IPS-18c (cell line): ENCODE data around the gene S100A8.

Experiments used
- H3K4me3 ChIP-seq: 2 replicates; pipeline ENCODE4 v1.7.0; 2013; ENCODE audit warnings: low read depth, mild to moderate bottlenecking, low read length, moderate library complexity; ENCODE audit not compliant: insufficient read depth
- H3K9me3 ChIP-seq: one replicate; pipeline ENCODE4 v1.6.1; 2013; ENCODE audit warnings: mild to moderate bottlenecking, low read length, moderate library complexity; ENCODE audit not compliant: control insufficient read depth, insufficient read depth

The S100A8 gene

DNA sequence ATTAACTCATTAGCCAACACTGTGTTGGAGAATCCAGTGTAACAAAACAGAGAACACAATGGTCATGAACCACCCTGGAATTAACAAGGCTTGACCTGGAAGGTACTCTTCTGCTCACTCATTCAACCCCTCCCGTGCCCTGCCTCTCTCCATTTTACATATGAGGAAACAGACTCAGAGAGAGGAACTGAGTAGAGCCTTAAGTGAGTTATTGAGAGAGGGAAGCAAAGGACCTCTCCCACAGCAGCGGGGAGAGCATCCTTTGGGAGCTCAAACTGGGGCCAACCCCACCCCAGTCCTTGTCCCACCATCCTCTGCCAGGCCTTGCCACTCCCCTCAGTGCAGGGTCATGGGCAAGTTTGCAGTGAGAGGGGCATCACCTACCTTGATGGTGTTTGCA, 16.8 kb downstream of the S100A8 start:
- Histone ChIP-seq H3K9me3 (no peaks in the 10 kb centered on the region), H3K4me3 (no peak overlapping the region)

- H3K9me3 ChIP-seq: no peaks in the 10 kb centered on the region
Measured at GRCh38 chr1:153372571-153372970, 18.3 kb downstream of the S100A8 start.

GRCh38 chr1:153371231-153371630, 19.6 kb downstream of the S100A8 start:
- H3K4me3 ChIP-seq: no peak overlapping the region
- peaks cover 2% of the 10 kb centered on the region for H3K9me3 ChIP-seq

More at GRCh38 chr1:153372571-153372970, 18.3 kb downstream of the S100A8 start:
- no peak overlapping the region for H3K4me3 ChIP-seq

GRCh38 chr1:153370146-153370545, 20.7 kb downstream of the S100A8 start:
- peaks cover 2% of the 10 kb centered on the region for H3K9me3 ChIP-seq

DNA sequence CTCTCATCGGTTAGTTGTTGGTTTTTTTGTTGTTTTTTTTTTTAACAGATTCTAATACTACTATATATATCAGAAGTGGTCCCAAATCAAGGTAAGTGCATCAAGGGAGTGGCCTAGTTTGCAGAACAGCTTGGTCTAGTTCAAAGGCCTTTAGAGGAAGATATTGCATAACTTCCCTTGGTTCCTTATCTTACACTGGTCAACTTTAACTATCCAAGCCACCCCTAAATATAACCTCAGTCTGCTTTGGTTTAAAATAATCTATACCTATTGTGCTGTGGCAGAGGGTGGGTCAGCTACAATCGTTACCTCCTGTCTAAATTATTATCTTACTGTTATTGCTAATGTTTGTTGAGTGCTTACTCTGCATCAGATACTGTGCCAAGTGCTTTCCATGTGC, 22.4 kb downstream of the S100A8 start:
- no peak overlapping the region for H3K4me3 ChIP-seq

More at GRCh38 chr1:153370146-153370545, 20.7 kb downstream of the S100A8 start:
- H3K4me3 ChIP-seq: no peak overlapping the region

DNA sequence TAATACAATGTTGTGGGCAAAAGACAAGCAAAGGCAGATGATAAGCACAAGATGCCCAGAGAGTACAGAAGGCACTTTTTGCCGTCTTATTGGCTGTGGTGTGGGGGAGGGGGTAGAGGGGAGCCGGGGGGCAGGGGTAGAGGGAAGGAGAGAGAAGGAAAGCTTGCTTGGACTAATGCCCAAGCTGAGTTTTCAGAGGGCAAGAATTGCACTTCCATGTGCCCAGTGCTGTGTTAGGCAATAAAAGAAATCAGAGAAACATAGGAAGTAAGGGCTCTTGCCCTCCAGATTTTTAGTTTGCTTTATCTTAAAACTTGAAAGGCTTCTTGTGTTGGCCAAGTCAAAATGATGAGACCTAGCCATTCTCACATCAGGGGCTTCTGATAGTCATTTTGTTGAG, 23.8 kb downstream of the S100A8 start:
- Histone ChIP-seq H3K9me3 (peaks cover 2% of the 10 kb centered on the region), H3K4me3 (no peak overlapping the region)

More for the DNA sequence above, 22.4 kb downstream of the S100A8 start:
- peaks cover 2% of the 10 kb centered on the region for H3K9me3 ChIP-seq

DNA sequence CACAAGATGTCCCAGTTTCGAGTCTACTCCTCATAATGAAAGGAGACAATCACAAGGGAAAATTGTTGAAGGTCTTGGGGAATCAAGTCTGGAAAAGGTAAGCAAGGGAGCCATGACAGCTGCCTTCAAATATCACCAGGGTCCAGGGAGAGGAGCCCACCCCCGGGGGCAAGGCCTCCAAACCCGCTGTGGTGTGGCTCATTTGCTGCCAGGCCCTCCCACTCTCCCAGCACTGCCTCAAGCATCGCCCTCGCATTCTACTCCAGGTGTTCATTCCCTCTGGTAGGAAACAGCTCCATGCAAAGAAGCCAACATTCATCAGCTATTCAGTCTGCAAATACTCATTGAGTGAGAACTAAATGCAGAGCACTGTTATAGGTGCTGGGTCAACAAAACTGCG, 24.6 kb downstream of the S100A8 start:
- H3K9me3 ChIP-seq: peaks cover 2% of the 10 kb centered on the region

GRCh38 chr1:153365696-153366095, 25.2 kb downstream of the S100A8 start:
- peaks cover 2% of the 10 kb centered on the region for H3K9me3 ChIP-seq
- H3K4me3 ChIP-seq: no peak overlapping the region

More for the DNA sequence above, 24.6 kb downstream of the S100A8 start:
- no peak overlapping the region for H3K4me3 ChIP-seq

DNA sequence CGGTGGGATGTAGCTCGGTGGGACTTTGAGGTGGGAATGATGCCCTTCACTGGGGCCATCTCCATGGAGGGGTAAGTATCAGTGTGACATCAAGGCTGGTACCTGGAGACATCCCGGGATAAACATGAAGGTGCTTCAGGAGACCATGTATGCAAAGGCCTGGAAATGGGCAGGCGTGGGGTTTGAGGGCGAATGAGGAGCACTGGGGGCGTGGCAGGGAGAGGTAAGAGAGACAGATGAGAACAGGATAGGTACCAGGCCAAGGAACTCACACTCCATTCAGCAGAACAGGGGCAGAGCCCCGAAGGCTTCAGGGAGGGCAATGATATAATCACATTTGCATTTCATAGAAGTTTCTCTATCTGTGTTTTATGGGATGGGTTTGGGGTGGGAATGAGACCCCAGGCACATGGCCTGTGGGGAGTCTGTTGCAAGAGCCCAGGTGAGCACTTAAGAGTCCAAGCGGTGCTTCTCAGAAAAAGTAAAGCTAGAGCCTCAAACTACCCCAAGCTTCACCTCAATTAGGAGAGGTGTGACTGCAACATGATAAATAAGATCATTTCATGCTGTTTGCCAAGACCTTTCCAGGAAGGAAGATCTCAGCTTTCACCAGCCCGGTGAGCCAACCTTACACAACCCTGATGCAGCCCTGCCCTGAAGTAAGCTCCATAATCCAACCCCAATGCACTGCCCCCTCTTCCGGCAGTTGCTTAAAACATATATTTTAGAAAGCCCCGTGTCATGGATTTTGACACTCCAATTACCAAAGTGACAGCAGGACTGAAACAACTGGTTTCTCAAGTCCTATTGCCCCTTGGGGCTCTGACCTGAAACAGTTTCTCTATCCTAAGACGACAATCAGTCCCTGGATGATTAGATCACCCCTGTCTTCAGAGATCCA, 25.9 kb downstream of the S100A8 start:
- Histone ChIP-seq H3K4me3 (no peak overlapping the region), H3K9me3 (peaks cover 2% of the 10 kb centered on the region)

DNA sequence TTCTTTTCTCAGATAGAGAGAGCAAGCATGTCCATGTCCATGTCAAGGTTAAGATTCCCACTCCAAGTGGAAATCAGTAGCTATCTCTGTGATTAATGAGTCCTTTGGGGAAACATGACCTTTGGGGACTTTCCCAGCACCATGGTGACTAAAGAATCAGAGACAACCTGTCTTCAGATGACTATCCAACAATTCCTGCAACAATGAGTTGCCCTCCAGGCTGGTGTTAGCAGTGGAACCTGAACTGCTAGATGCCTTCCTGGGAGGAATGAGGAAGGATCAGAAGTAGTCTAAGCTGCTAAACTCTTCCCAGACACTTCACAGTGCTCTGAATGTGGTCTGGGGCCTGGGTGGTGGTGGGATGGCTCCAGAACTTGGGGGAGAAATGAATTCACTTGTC, 26.7 kb downstream of the S100A8 start:
- Histone ChIP-seq H3K4me3 (no peak overlapping the region), H3K9me3 (peaks cover 2% of the 10 kb centered on the region)

DNA sequence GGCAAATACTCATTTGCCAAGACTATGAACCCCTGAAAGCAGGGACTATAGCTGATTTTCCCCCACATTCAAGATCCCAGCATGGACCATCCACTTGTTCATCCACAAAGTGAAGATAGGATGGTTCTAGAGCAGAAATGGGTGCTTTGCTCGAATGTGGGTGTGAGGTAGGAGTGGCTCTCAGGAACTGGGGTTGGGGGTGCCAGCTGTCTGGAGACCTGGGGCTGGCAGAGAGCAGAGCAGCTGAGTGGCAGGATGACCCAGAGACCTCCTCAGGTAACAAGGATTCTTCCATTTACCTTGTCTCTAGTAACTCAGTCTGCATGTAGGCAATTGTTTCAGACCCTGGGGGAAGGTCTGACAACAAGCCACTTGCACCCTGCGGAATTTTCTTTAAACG, 27.2 kb downstream of the S100A8 start:
- H3K9me3 ChIP-seq: peaks cover 2% of the 10 kb centered on the region
- H3K4me3 ChIP-seq: no peak overlapping the region

DNA sequence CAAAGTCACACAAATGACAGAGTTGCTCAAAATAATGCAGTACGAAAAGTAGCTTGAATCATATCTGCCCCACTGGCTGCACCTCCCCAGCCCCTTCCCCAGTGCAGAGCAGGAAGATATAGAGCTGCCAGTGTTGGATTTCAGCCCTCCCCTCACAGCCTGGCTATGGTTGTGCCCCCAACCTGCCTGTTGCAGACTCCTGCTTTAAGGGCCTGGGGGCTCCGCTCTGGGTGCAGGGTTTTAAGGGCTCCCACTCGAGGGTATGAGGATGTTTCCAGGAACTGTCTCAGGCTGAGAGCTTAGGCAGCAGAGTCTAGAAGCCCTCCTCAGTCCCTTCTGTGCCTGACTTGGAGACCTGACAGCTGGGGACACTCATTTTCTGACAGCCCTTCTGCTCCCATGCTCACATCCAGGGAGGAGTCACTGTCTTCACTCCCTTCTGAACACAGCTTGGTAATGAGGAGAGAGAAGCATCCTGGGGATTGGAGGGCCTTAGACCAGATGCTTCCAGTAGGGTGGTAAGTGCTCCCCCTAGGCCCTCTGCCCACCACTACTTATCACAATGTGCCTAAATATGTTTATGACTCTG, 28.6 kb downstream of the S100A8 start:
- Histone ChIP-seq H3K9me3 (peaks cover under 1% of the 10 kb centered on the region), H3K4me3 (no peak overlapping the region)

DNA sequence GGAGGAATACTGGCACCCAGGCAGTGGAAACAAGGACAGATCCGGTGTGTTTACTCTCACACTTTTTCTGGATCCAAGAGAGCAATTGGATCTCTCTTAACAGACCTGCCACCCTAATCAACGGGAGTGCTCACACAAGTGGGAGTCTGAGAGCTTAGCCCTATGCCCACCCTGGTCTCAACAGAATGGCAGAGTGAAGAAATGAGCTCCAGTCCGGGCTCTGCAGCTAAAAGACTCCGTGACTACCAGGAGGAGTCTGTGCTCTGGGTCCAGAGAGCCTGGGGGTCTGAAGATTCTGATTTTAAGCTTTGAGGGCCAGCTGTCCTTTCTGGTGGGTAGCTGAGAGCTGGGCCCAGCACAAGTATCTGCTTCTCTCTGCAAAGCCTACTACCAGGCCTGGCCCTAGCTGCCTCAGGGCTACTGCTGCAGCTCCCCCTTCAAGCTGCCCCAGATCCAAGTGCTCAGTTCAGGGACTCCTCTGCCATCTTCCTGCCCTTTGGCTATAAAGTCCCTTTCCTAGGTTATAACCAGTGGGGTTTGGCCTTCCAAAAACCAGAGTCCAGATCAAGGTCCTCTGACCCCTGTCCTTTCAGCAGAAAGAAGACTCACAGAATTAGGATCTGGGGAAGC, 29.3 kb downstream of the S100A8 start:
- H3K9me3 ChIP-seq: no peaks in the 10 kb centered on the region
- H3K4me3 ChIP-seq: no peak overlapping the region

DNA sequence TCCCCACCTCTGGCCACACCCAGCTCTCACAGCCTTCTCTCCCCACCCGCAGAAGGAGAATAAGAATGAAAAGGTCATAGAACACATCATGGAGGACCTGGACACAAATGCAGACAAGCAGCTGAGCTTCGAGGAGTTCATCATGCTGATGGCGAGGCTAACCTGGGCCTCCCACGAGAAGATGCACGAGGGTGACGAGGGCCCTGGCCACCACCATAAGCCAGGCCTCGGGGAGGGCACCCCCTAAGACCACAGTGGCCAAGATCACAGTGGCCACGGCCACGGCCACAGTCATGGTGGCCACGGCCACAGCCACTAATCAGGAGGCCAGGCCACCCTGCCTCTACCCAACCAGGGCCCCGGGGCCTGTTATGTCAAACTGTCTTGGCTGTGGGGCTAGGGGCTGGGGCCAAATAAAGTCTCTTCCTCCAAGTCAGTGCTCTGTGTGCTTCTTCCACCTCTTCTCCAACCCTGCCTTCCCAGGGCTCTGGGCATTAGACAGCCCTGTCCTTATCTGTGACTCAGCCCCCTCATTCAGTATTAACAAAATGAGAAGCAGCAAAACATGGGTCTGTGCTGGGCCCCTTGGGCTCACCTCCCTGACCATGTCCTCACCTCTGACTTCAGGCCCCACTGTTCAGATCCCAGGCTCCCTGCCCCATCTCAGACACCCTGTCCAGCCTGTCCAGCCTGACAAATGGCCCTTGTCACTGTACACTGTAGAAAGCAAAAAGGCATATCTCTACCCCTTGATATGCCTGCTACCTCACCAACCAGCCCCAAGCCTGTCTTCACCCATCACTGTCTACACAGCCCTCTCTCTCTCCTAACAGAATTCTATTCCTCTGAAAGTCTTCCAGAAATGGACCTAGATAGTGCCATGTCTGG, 30.0 kb downstream of the S100A8 start:
- Histone ChIP-seq H3K9me3 (no peaks in the 10 kb centered on the region), H3K4me3 (no peak overlapping the region)

GRCh38 chr1:153360190-153360589, 30.7 kb downstream of the S100A8 start:
- H3K4me3 ChIP-seq: no peak overlapping the region
- no peaks in the 10 kb centered on the region for H3K9me3 ChIP-seq

DNA sequence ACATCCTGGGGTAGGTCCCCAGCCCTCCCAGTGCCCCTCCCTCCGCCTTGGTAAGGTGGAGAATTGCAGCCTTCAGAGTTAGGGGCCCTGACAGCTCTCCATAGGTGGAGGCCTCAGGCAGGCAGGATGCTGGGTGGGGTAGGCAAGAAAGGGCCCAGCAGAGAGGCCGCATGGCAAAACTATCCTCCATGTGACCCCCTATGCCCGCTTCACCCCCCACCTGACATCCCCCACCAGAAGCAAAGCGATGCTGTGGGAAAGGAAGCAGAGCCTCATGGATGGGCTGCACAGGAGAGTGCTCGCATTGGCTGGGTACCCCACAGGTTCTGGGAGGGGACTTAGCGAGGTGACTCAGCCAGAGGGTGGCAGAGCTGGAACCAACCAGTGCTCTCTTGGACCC, 31.6 kb downstream of the S100A8 start:
- Histone ChIP-seq H3K4me3 (no peak overlapping the region), H3K9me3 (no peaks in the 10 kb centered on the region)

- Histone ChIP-seq H3K4me3 (no peak overlapping the region), H3K9me3 (no peaks in the 10 kb centered on the region)
Measured at GRCh38 chr1:153358691-153358975, 32.2 kb downstream of the S100A8 start.
